ENCODE measurements around the gene C2orf69. TPM values are rescaled to one million over a fixed set of nuclear protein-coding genes. Genes with fewer than 3 reads are reported as not detected.
A peak's percentile ranks its signal among the peaks of the same experiment; 100 is the strongest.

The C2orf69 gene
- total RNA-seq, 1 donor: 7.5 TPM

GRCh38 chr2:199962203-199962602, 51.1 kb downstream of the C2orf69 start:
- DNase-seq (ENCODE audit: low read depth in 2 of 3, low spot score in 2 of 3): no peak

DNA sequence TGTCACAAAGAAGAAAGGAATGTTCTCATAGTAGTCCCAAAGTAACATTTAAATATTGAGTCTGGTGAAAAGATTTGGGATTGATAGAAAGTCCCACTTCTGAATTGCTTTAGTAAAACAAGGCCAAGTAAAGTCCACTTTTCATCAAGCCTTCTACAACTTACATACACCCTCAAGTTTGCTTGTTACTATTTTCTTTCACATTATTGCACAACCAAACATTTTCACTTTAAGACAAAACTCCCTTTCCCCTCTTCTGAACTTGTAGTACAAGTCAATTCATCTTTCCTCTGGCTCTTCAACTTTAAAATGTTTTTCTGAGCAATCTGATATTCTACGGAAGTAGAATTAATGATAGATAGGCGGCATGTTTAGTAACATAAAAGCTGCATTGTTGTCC, 55.3 kb downstream of the C2orf69 start:
- no peak for DNase-seq (ENCODE audit: low read depth in 2 of 3, low spot score in 2 of 3)

- DNase-seq (ENCODE audit: low read depth in 2 of 3, low spot score in 2 of 3): no peak
Measured at GRCh38 chr2:199966976-199967375, 55.9 kb downstream of the C2orf69 start.

GRCh38 chr2:199968126-199968525, 57.0 kb downstream of the C2orf69 start:
- no peak for DNase-seq (ENCODE audit: low read depth in 2 of 3, low spot score in 2 of 3)

GRCh38 chr2:199972088-199972626, 61.1 kb downstream of the C2orf69 start:
- no peak for DNase-seq (ENCODE audit: low read depth in 2 of 3, low spot score in 2 of 3)

DNA sequence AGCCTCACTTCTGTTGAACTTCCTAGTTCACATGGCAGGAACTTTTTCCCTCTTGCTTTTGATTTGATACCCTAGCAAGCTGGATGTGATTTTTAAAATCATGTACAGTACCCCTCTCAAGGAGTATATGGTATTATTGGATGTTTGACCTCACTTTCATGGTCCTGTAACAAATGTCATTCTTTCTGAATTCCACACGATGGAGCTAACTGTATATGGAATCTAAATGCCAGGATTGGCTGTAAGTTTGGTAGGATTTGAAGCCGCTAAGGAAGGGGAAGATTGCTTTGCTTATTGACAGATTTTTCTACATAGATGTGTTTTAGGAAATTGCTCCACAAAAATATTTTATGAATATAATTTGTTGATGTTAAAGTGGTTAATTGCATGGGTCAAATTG, 62.6 kb downstream of the C2orf69 start:
- peak in 2 of 3 donors; percentile 18 to 44 for DNase-seq (ENCODE audit: low read depth in 2 of 3, low spot score in 2 of 3)

GRCh38 chr2:199975273-199975895, 64.3 kb downstream of the C2orf69 start:
- DNase-seq (ENCODE audit: low read depth in 2 of 3, low spot score in 2 of 3): no peak

Small RNAs within 50 kb of the gene (small RNA-seq; reads per million reads assigned to genes)
- gene AC108032.1 (not detected), gene RN7SL717P (not detected)

Other genes with a start within 250 kb of the C2orf69 start
- 8.3 TPM for gene FTCDNL1, start 60.1 kb upstream of the C2orf69 start, total RNA-seq
- gene TYW5, start 44.2 kb downstream of the C2orf69 start, total RNA-seq: 3.8 TPM
- gene MAIP1, start 44.3 kb downstream of the C2orf69 start, total RNA-seq: 25.0 TPM